GM21723 (cell line): ENCODE data around the gene WNK2.

Experiments
- ATAC-seq: cut with Tn5 transposase; IDR thresholded peaks from one replicate; pipeline ENCODE4 v1.9.1; 2021; ENCODE audit warnings: mild to moderate bottlenecking, moderate library complexity; ENCODE audit not compliant: unreplicated experiment

The WNK2 gene

DNA sequence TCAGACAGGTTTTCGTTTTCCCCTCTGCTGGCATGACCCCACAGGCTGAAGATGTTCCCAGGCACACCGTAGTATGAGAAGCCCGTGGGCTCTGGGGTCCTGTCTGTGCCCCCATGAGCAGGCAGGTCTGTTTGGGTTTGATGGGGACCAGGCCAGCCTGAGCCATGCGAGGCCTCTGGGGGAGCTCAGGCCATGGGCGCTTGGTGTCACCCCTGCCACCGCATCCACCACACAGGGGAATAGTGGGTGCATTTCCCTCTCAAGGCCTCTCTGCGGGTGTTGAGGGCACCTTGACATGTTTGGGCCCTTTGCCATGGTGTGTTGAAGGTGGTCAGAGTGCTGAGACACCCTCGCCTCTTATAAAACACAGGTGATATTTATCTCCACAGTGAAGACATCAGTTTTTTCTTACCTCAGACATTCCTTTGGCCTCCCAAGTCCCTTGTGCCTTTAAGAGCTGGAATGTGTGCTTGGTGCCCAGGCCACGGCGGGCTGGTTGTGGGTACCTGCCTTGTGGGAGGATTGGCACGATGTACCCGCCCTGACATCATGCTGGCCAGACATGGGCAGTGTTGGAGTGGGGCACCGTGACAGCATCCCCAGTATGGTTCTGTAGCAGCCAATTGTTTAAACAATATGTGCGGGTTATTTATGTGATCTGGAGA lies 68.3 kb downstream of the WNK2 start:
- no peak for ATAC-seq

DNA sequence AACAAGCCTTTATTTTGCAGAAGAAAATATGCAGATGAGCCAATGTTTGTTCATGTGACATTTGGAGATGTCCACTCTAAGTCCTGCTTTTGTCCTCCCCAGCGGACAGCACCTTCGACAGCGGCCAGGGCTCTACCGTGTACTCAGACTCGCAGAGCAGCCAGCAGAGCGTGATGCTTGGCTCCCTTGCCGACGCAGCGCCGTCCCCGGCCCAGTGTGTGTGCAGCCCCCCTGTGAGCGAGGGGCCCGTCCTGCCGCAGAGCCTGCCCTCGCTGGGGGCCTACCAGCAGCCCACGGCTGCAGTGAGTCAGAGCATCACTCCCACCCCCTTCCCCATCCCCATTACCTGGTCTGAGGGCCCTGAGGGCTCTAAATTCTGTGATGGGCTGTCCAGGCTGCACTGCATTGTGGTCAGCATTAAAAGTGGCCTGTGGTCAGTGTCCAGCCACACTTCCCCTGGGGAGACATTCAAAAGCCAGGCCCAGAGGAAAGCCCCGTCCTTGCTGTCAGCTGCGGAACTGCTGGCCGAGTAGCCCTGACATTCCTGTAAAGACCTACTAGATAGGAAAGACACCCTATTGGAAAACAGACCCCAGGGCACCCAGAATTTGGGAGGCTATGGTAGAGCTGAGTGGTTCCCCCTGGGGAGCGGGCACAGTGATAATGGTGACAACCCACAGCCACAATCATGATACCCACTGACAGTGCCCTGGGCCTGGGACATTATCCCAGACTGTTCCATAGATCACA lies 69.0 kb downstream of the WNK2 start:
- no peak for ATAC-seq

DNA sequence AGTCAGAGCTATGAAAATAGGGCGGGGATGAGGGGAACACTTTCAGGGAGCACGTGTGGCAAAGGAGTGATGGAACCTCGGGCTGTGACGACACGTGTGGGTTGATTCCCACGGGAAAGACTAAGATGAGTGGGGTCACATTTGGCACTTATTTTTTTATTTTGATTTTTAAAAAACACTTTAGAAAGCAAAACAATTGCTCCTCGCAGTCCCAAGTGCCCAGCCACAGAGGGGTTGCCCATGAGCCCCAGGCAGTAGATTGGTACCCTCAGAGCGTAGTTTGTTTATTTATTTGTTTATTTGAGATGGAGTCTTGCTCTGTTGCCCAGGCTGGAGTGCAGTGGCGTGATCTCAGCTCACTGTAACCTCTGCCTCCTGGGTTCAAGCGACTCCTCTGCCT lies 69.7 kb downstream of the WNK2 start:
- ATAC-seq, result no peak

DNA sequence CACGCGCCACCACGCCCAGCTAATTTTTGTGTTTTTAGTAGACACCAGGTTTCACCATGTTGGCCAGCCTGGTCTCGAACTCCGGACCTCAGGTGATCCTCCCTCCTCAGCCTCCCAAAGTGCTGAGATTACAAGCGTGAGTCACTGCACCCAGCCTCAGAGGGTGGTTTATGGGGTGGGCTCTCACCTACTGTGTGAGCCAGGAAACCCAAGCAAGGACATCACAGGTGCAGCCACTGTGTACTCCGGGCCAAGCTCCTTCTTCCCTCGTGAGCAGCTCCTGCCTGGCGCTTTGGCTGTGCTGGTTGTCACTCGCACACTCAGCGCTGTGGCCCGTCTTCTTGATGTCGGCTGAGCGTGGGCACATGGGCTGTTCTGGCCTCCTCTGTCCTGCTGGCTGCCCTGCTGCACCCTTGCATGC lies 70.1 kb downstream of the WNK2 start:
- no peak for ATAC-seq

DNA sequence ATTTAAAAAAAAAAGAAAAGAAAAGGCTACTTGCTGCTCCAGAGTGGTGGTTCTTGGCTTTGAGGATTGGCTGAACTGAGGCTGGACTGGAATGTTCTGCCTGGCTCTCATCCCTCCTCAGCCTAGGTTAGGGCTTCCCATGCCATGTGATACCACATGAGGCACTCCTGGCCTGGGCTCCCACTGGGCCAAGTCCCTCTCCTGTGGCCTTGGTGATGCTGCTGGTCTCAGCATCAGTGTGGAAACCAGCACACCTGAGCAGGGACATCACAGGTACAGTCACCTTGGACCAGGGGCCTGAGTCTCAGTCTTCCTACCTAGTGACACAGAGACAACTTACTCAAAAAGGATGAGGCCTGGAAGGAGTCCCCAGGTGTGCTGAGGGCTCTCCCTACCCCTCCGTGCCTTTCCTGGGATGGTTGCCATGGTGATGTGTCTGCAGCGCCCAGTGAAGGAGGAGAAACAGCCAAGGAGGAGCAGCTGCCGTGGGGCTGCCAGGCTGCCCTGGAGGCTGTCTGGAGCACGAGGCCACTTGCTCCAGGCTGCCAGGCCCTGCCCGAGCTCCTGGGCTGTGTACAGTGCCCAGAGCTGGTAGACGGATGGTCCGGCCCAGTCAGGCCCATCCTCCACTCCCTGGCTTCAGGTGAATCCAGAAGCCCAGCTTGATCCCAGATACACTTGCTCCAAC lies 71.0 kb downstream of the WNK2 start:
- no peak for ATAC-seq

DNA sequence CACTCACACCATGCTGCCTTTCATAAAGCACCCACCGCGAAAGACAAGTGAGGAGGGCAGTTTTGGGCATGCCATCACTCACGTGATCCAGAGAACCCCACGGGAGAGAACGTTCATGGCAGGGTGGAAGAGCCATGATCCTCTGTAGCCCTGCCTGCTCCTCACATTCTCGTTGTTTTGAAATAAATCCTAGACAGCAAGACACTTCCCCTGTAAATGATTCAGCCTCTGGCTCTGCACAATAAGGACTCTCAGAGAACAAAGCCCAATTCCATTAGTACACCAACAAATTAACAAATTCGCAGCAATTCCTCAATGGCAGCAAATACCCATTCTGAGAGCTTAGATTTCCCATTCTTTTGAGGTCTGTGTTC lies 71.5 kb downstream of the WNK2 start:
- no peak for ATAC-seq

DNA sequence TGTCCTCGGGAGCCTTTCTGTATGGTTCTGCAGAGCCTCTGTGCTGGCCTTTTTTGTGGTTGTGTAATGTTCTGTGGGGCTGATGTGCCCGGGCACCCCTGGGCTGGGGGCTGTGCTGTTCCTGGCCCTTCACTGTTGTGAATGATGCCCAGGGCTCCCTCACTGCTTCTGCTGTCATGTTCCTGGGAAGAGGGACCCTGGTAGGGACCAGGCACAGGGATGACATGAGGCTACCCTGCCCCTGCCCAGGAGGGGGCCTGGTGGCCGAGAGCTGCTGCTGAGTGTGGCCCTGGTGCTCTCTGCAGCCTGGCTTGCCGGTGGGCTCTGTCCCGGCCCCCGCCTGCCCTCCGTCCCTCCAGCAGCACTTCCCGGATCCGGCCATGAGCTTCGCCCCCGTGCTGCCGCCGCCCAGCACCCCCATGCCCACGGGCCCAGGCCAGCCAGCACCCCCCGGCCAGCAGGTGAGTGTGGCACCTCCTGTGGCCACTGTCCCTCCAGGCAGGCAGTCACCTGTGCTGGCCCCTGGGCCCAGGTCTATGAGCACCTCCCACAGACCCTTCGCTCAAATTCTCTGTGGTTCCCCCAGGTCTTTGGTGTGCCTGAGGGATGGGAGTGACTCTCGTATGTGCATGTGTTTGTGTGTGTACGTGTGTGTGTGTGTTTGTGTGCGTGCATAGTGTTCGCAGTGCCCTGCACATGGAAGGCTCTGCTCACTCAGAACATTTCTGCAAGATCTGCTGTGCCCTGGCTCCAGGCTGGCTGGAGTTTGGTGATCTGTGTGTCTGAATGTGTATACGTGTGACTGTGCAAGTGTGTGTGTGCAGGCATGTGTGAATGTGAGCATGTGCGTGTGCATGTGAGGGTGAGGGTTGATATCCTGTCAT lies 72.3 kb downstream of the WNK2 start:
- no peak for ATAC-seq

DNA sequence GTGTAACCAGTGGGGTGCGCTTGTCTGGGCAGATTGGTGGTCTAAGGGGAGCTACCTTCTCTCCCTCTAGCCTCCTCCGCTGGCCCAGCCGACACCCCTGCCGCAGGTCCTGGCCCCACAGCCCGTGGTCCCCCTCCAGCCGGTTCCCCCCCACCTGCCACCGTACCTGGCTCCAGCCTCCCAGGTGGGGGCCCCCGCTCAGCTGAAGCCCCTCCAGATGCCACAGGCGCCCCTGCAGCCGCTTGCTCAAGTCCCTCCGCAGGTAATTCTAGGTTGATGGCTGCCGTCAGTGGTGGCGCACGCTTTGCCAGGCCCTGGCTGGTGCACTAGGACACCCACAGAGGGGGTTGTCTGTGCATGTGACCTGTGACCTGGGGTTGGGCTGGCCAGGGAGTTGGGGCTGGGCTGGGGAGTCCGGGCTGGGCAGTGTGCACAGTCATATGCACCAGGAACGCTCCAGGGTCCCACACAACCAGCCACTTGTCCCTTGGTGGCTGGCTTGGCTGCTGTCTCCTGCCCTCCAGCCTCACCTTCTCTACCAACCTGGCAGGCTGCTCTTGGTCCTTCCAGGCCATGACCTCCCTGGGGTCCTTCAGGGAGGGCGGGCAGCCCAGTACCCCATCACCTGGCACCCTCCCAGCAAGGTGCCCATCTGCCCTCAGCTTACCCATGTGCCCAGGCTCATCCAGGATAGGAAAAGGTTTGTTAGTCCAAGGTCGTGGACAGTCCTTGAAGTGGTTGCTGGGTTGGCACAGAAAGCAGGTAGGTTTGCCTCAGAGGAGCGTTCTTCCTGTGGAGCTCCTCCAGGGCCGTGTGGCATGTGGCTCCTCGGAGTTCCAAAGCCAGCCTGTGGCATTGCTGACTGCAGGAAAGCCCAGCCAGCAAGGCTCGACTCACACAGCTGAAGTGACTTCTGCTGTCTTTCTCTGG lies 73.2 kb downstream of the WNK2 start:
- no peak for ATAC-seq

DNA sequence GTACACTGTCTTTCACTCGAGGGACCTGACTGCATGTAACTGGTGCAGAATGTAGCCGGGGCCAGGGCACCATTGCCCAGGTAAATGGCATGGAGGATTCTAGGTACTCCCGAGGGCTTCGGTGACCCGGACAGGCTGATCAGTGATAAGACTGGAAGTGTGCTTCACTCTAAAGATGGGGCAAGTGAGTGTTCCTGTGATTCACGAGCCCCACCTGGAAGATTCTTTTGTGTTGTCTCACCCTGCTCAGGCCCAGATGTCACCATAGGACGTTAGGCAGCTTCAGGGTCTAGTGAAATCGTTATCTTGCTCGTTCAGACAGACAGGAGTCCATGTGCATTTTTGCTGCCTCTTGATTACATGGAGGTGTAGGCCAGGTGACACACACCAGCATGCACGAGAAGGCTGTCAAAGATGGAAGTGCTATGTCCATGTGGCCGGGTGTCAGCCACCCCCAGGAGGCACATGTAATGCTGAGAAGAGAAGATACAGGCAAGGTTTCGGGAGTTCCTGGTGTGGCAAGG lies 73.9 kb downstream of the WNK2 start:
- no peak for ATAC-seq

DNA sequence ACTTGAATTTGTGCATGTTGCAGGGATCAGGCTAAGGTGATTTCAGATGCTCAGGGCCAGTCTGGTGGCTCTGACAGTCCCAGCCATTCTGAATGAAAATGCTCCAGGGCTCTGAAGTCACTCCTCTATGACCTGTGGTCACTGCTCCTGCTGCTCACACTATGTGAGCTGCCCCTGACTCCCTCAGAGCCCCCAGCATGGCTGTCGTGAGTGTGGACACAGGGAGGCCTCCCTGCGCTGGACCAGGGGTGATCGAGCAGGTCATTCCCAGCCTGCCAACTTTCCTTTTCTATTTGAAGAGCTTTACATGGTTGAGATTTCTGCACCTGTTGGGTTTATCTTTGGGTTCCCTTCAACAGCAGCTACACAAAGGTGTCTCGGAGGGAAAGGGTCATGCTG lies 74.5 kb downstream of the WNK2 start:
- no peak for ATAC-seq

DNA sequence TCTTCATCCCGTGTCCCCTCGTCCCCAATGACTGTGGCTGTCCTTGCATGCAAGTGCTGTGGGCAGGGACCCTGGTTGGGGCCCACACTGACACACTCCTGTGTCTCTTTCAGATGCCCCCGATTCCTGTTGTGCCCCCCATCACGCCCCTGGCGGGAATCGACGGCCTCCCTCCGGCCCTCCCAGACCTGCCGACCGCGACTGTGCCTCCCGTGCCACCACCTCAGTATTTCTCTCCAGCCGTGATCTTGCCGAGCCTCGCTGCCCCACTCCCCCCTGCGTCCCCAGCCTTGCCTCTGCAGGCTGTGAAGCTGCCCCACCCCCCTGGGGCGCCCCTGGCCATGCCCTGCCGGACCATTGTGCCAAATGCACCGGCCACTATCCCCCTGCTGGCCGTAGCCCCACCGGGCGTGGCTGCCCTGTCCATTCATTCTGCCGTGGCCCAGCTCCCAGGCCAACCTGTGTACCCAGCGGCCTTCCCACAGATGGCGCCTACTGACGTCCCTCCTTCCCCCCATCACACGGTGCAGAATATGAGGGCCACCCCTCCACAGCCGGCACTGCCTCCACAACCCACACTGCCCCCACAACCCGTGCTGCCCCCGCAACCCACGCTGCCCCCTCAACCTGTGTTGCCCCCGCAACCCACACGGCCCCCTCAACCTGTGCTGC lies 75.0 kb downstream of the WNK2 start:
- ATAC-seq, result no peak

DNA sequence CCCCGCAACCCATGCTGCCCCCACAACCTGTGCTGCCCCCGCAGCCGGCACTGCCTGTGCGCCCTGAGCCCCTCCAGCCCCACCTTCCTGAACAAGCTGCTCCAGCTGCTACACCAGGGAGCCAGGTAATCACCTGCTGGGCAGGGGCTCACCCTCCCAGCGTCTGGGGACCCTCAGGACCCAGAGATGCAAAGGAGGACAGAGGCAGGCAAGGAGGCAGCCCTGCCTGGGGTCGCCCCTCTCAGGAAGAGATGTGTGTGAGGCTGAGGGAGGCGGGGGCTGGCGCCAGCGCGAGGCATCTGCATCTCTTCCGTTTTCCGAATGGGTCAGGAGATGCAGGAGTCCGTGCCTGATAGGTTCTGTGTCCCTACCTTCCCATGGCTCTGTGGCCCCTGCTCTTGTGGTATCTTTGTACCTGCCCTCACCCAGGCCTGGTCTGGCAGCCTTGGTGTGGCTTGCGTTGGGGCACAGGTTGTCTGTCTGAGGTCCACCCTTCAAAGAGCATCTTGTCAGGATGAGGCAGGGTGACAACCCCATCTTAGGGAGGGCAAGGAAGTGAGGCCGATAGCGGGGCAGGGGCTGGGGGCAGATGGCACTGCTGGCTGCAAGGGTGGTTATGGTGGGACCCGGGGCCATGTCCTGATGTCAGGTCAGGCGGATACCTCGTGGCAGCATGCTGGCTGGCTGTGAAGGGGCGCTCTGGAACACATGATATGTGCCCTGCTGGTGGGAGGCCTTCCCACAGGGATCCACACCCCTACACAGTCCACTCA lies 75.7 kb downstream of the WNK2 start:
- no peak for ATAC-seq

DNA sequence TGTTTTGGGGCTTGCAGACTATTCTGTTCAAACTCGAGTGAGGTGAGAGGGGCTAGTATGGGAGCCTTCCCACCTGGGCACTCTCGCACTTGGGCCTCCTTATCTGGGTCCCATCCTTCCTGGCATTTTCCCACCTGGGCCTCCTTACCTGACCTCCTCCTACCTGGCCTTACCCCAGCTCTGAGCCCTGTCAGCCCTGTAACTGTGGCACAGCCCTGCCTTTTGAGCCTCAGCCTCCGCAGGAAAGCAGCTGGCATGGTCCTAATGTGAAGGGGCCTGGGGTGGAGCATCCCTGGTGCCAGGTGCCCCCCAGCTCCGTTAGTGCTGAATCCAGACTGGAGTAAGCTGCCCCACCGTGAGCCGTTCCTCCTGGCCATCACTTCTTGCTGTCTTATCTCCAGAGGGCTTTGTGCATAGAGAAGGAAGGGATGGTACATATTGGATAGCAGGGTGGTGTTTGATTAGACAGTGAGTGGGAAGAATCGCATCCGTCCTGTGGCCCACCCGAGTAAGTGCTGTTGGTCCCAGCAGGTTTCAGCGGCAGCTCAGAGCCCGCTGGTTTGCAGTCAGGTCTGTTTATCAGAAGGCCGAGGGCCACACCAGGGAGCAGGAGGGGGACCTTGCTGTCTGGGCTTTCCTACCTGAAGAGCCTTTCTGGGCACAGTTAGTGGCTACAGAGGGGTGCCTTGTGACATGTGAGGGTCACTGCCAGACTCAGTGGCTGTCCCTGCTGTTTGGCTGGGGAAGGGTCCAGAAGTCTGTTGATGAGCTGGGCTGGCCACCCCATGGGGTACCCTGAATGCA lies 76.5 kb downstream of the WNK2 start:
- no peak for ATAC-seq

DNA sequence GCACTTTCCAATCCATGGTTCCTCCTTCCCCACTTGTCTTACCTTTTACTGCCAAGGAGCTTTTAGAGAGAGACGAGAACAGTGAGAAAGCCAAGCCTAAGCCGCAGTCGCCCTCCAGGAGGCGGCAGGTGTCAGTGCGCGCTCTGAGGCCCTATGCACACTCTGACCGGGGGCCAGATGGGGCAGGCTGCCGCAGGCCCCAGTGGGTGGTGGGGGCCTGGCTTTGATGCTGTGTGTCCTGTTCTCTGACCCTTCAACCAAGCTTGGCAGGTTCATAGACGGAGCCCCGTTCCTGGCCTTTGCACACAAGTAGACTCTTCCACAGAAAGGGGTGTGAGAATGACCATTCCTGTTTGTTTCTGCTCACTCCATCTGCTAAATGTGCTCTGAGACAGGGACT lies 77.3 kb downstream of the WNK2 start:
- ATAC-seq, result no peak

DNA sequence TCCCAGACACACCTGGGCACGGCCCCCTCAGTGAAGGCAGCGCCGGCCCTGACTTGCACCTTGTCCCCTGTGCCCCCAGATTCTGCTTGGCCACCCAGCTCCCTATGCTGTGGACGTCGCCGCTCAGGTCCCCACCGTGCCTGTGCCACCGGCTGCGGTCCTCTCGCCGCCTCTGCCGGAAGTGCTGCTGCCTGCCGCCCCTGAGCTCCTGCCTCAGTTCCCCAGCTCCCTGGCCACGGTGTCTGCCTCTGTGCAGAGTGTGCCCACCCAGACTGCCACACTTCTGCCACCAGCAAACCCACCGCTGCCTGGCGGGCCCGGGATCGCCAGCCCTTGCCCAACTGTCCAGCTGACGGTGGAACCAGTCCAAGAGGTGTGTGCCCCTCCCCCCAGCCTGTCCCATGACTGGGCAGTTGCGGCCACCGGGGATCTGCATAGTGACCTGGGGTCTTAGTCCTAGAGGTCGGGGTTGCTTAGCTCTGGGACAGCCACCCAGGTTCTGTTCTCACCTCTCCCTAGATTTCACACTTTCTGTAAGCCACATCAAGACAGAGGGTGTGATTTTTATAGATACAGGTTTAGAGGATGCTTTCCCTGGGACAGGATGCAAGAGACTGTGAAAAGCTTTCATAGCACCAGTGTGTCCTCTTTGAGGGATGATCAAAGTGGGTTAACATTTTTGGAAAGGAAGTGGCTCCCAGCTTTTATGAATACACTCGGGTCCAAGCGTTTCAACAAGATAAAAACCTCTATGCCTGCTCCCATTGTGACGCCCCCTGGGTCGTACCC lies 78.0 kb downstream of the WNK2 start:
- ATAC-seq, result no peak

DNA sequence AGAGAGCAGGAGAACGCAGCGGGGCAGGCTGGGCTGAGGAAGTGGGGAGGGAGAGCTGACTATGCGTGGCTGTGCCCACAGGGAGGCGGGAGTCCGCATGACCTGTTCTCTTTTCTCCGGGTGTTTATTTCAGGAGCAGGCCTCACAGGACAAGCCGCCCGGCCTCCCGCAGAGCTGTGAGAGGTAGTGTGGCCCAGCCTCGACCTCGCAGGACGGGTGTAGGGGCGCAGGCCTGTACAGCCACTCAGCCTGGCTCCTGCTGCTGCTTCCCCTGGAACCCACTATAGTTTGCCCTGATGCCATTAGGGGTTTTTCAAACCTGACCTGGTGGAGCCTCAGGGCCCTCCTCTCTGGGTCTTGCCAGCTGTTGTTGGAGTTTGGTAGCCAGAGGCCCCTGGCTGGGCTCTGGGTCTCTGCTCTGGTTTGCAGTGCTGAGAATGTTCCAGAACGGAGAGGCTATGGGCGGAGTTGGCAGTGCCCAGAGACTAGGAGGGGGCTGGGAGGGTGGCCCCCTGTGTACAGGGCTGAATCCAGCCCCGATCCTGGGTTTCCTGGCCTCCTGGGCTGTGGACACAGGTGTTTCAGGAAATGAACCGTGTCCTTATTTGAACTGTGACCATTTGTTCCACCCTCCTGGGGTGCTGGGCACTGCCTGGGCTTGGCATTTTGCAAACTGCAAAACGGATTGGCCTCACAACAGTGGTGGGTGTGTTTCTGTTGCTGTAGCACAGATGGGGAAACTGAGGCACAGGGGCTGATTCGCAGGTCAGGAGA lies 78.8 kb downstream of the WNK2 start:
- no peak for ATAC-seq
